Panc1 (cell line): Measurements from ENCODE around the gene GREB1.

ENCODE experiments used
- CTCF ChIP-seq: fragments of 450-650 bp; IDR thresholded peaks from 2 replicates; pipeline ENCODE4 v1.5.1; 2017; ENCODE audit warnings: mild to moderate bottlenecking
- SIN3A ChIP-seq: IDR thresholded peaks from 2 replicates; pipeline ENCODE4 v1.6.1; 2012; ENCODE audit warnings: low read depth, mild to moderate bottlenecking, low read length, moderate library complexity, borderline replicate concordance; ENCODE audit not compliant: insufficient read depth

GRCh38 chr2:11657195-11657594 is 123.3 kb downstream of the GREB1 start:
- TF ChIP-seq CTCF (no peak), SIN3A (no peak)
